SK-N-SH (cell line): ENCODE measurements around the gene DUXB.

Source experiments
- CHD2 ChIP-seq: fragments of 150-350 bp; IDR thresholded peaks from 2 replicates; pipeline ENCODE4 v1.6.1; 2018; ENCODE audit warnings: low read length; ENCODE audit not compliant: partially characterized antibody
- ELF1 ChIP-seq: IDR thresholded peaks from 2 replicates; pipeline ENCODE4 v1.4.0; 2012
- FOXM1 ChIP-seq: IDR thresholded peaks from 2 replicates; pipeline ENCODE4 v1.4.0; 2012; ENCODE audit warnings: low read depth, mild to moderate bottlenecking
- GATA2 ChIP-seq: sonication (generic); formaldehyde crosslinking; IDR thresholded peaks from 2 replicates; pipeline ENCODE4 v1.5.0; 2020; ENCODE audit warnings: mild to moderate bottlenecking, missing genetic modification reagents
- POLR2AphosphoS5 ChIP-seq: IDR thresholded peaks from 2 replicates; pipeline ENCODE4 v1.6.1; 2012; ENCODE audit warnings: low read depth, low read length
- RXRA ChIP-seq: IDR thresholded peaks from 2 replicates; pipeline ENCODE4 v1.4.0; 2012; ENCODE audit warnings: low read depth, mild to moderate bottlenecking, borderline replicate concordance
- SIN3A ChIP-seq: IDR thresholded peaks from 2 replicates; pipeline ENCODE4 v1.6.1; 2012; ENCODE audit warnings: low read depth, mild to moderate bottlenecking, low read length, moderate library complexity, borderline replicate concordance
- TAF1 ChIP-seq: IDR thresholded peaks from 2 replicates; pipeline ENCODE4 v1.6.1; 2012; ENCODE audit warnings: low read depth, mild to moderate bottlenecking, low read length, moderate library complexity, borderline replicate concordance
- YY1 ChIP-seq: IDR thresholded peaks from 2 replicates; pipeline ENCODE4 v1.4.0; 2012; ENCODE audit warnings: low read depth, mild to moderate bottlenecking
- TF ChIP-seq, protein P1 (sequence below): IDR thresholded peaks from 2 replicates; pipeline ENCODE4; 2012
- TF ChIP-seq, protein P2 (sequence below): fragments of 200-600 bp; sonication (generic); IDR thresholded peaks from 2 replicates; pipeline ENCODE4 v1.6.1; 2017; ENCODE audit warnings: antibody characterized with exemption, mild to moderate bottlenecking, moderate library complexity
- TF ChIP-seq, protein P3 (sequence below): fragments of 150-350 bp; IDR thresholded peaks from 2 replicates; pipeline ENCODE4 v1.6.1; 2017; ENCODE audit warnings: antibody characterized with exemption, low read length, low read depth, borderline replicate concordance

DNA sequence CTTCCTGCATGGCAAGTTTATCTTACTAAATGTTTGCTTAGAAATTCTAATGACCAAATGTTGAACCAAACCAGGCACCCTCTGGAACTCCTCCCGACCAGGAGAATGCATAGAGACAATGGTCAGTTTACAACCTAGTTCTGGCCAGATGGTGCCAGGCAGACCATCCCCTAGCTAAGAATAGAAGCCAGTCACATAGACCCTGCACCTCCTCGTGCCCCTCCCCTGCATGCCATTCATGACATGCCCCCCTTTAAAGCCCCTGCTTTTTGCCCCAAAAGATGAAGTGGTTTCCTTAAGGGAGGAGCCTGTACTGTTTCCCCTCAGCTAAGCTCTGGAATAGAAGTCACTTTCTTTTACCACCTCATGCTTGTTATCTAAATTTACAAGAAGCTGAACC lies 31.6 kb upstream of the DUXB start:
- TF ChIP-seq, protein P1, sequence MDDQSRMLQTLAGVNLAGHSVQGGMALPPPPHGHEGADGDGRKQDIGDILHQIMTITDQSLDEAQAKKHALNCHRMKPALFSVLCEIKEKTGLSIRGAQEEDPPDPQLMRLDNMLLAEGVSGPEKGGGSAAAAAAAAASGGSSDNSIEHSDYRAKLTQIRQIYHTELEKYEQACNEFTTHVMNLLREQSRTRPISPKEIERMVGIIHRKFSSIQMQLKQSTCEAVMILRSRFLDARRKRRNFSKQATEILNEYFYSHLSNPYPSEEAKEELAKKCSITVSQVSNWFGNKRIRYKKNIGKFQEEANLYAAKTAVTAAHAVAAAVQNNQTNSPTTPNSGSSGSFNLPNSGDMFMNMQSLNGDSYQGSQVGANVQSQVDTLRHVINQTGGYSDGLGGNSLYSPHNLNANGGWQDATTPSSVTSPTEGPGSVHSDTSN: no peak
- TF ChIP-seq, protein P2, sequence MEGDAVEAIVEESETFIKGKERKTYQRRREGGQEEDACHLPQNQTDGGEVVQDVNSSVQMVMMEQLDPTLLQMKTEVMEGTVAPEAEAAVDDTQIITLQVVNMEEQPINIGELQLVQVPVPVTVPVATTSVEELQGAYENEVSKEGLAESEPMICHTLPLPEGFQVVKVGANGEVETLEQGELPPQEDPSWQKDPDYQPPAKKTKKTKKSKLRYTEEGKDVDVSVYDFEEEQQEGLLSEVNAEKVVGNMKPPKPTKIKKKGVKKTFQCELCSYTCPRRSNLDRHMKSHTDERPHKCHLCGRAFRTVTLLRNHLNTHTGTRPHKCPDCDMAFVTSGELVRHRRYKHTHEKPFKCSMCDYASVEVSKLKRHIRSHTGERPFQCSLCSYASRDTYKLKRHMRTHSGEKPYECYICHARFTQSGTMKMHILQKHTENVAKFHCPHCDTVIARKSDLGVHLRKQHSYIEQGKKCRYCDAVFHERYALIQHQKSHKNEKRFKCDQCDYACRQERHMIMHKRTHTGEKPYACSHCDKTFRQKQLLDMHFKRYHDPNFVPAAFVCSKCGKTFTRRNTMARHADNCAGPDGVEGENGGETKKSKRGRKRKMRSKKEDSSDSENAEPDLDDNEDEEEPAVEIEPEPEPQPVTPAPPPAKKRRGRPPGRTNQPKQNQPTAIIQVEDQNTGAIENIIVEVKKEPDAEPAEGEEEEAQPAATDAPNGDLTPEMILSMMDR: no peak
- TF ChIP-seq, protein P3, sequence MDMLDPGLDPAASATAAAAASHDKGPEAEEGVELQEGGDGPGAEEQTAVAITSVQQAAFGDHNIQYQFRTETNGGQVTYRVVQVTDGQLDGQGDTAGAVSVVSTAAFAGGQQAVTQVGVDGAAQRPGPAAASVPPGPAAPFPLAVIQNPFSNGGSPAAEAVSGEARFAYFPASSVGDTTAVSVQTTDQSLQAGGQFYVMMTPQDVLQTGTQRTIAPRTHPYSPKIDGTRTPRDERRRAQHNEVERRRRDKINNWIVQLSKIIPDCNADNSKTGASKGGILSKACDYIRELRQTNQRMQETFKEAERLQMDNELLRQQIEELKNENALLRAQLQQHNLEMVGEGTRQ: no peak
- TF ChIP-seq CHD2 (no peak), SIN3A (no peak), RXRA (no peak), POLR2AphosphoS5 (no peak), YY1 (no peak), FOXM1 (no peak), TAF1 (no peak), ELF1 (no peak), GATA2 (CRISPR knock-in tag) (no peak)
